ENCODE data around the gene ROS1.
"Not testable (repeated sequence)": the region's sequence is repeated elsewhere in the genome, so short reads cannot be mapped to it uniquely, and the experiment has no call there.

ROS1 gene

GRCh38 chr6:117267766-117268534 is 157.8 kb downstream of the ROS1 start:
- Histone ChIP-seq H3K9me3 (ENCODE audit: control insufficient read depth, low read length) (no peaks in the 10 kb centered on the region), H3K27ac (ENCODE audit: low read depth, low read length, severe bottlenecking) (no peak overlapping the region), H3K4me1 (ENCODE audit: control insufficient read depth, insufficient read depth, low read length, poor library complexity, severe bottlenecking) (peaks cover 6% of the 10 kb centered on the region), H3K36me3 (ENCODE audit: control insufficient read depth, insufficient read depth, low read length) (no peaks in the 10 kb centered on the region), H3K4me3 (ENCODE audit: extremely low read depth, insufficient read depth, low read length, poor library complexity, severe bottlenecking) (no peak overlapping the region)
- 13 to 27% methylated on average over 6 of the region's 11 CpGs for WGBS, 2 experiments (ENCODE audit: insufficient coverage in 2 of 2)

DNA sequence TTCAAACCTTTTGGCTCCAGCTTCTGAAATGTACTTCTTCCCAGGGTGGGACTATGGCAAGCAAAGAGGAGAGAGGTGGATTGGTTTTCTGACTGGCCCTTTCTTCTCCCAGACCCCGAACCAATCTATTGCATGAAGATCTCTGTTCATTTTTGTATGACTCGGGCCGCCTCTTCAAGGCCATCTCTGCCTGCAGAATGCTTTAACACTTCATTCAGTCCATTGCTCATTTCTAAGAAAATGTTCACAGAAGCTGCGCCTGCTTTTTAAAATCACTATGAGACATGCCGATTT is 158.7 kb downstream of the ROS1 start:
- H3K9me3 ChIP-seq (ENCODE audit: control insufficient read depth, low read length) = no peaks in the 10 kb centered on the region
- H3K4me3 ChIP-seq (ENCODE audit: extremely low read depth, insufficient read depth, low read length, poor library complexity, severe bottlenecking) = no peak overlapping the region
- no peak overlapping the region for H3K27ac ChIP-seq (ENCODE audit: low read depth, low read length, severe bottlenecking)
- no peaks in the 10 kb centered on the region for H3K36me3 ChIP-seq (ENCODE audit: control insufficient read depth, insufficient read depth, low read length)
- H3K4me1 ChIP-seq (ENCODE audit: control insufficient read depth, insufficient read depth, low read length, poor library complexity, severe bottlenecking) = peaks cover 6% of the 10 kb centered on the region
- 56 to 75% methylated on average over 2 to 3 of the region's 5 CpGs for WGBS, 2 experiments (ENCODE audit: insufficient coverage in 2 of 2)

DNA sequence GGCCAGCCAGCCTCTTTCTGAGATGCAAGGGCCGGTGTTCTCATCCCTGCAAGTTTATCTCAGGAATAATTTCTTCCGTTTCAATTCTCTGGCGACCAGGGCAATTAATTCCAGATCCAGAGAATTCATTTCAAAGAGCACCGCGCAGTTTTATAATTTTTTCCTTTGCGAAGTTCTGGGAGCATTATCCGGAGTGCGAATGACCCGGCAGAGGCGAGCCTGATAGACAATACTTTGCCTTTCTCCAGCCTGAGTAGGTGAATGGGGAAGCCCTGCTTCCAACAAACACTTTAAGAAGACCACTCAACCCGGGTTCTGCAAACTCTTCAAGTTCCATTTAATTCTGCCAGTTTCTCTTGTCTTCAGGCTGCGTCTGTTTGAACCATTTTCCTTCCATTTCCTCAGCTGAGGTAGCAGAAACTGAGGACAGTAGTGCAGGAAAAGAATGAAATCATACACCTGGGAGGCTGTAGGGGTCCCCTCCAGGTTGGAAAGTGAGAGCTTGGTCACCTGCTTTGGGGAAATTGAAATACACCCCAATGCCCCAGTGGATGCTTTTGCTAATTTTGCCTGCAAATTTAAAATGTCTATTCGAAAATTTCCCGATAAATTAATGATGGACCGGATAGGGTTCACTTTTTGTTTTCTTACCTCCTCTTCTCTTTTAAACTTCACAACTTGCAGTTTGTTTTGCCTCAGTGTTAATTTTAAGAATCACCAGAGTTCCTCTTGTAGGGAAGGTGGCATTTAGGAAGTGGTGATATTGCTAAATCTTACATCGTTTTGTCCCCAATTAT is 159.3 kb downstream of the ROS1 start:
- Histone ChIP-seq H3K4me3 (ENCODE audit: extremely low read depth, insufficient read depth, low read length, poor library complexity, severe bottlenecking) (peak overlapping the region; percentile 34), H3K36me3 (ENCODE audit: control insufficient read depth, insufficient read depth, low read length) (no peaks in the 10 kb centered on the region), H3K27ac (ENCODE audit: low read depth, low read length, severe bottlenecking) (no peak overlapping the region), H3K4me1 (ENCODE audit: control insufficient read depth, insufficient read depth, low read length, poor library complexity, severe bottlenecking) (peaks cover 6% of the 10 kb centered on the region), H3K9me3 (ENCODE audit: control insufficient read depth, low read length) (no peaks in the 10 kb centered on the region)
- 20 to 24% methylated on average over 11 to 12 of the region's 16 CpGs for WGBS, 2 experiments (ENCODE audit: insufficient coverage in 2 of 2)

- Histone ChIP-seq H3K4me1 (ENCODE audit: control insufficient read depth, insufficient read depth, low read length, poor library complexity, severe bottlenecking) (peaks cover 6% of the 10 kb centered on the region), H3K27ac (ENCODE audit: low read depth, low read length, severe bottlenecking) (no peak within 1 kb of the TSS), H3K36me3 (ENCODE audit: control insufficient read depth, insufficient read depth, low read length) (no peaks in the 10 kb centered on the region), H3K4me3 (ENCODE audit: extremely low read depth, insufficient read depth, low read length, poor library complexity, severe bottlenecking) (peak within 1 kb of the TSS; percentile 34), H3K9me3 (ENCODE audit: control insufficient read depth, low read length) (no peaks in the 10 kb centered on the region)
- 0 to 1% methylated on average over 42 to 43 of the region's 63 CpGs for WGBS, 2 experiments (ENCODE audit: insufficient coverage in 2 of 2)
Observed at GRCh38 chr6:117265410-117266256, 160.1 kb downstream of the ROS1 start, which contains the start of gene VGLL2. Gene VGLL2 (plus strand): TSS chr6:117265558. CDS start chr6:117265764, 206 bp downstream.

GRCh38 chr6:117264692-117265409 is 160.9 kb downstream of the ROS1 start:
- H3K27ac ChIP-seq (ENCODE audit: low read depth, low read length, severe bottlenecking) = no peak overlapping the region
- peak overlapping the region; percentile 34 for H3K4me3 ChIP-seq (ENCODE audit: extremely low read depth, insufficient read depth, low read length, poor library complexity, severe bottlenecking)
- no peaks in the 10 kb centered on the region for H3K9me3 ChIP-seq (ENCODE audit: control insufficient read depth, low read length)
- H3K4me1 ChIP-seq (ENCODE audit: control insufficient read depth, insufficient read depth, low read length, poor library complexity, severe bottlenecking) = peaks cover 2% of the 10 kb centered on the region
- H3K36me3 ChIP-seq (ENCODE audit: control insufficient read depth, insufficient read depth, low read length) = no peaks in the 10 kb centered on the region
- 2% methylated on average over 28 to 32 of the region's 39 CpGs for WGBS, 2 experiments (ENCODE audit: insufficient coverage in 2 of 2)

DNA sequence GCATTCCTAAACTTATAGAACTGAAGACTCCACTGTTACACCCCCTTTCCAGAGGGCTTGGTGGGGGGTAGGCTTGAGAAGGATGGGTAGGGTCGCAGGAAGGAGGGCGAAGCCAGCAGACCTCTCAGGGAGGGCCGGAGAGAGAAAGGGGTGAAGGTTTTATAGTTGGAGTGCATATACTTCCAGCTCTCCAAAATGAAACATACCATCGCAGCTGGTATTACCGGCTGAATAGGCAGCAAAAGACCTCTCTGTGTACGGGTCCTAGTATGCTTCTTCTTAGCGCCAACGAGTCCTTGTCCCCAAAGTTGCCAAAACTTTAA is 161.4 kb downstream of the ROS1 start:
- peak overlapping the region; percentile 34 for H3K4me3 ChIP-seq (ENCODE audit: extremely low read depth, insufficient read depth, low read length, poor library complexity, severe bottlenecking)
- no peaks in the 10 kb centered on the region for H3K36me3 ChIP-seq (ENCODE audit: control insufficient read depth, insufficient read depth, low read length)
- no peaks in the 10 kb centered on the region for H3K4me1 ChIP-seq (ENCODE audit: control insufficient read depth, insufficient read depth, low read length, poor library complexity, severe bottlenecking)
- 15 to 20% methylated on average over 5 to 7 of the region's 8 CpGs for WGBS, 2 experiments (ENCODE audit: insufficient coverage in 2 of 2)
- no peaks in the 10 kb centered on the region for H3K9me3 ChIP-seq (ENCODE audit: control insufficient read depth, low read length)
- H3K27ac ChIP-seq (ENCODE audit: low read depth, low read length, severe bottlenecking) = no peak overlapping the region

DNA sequence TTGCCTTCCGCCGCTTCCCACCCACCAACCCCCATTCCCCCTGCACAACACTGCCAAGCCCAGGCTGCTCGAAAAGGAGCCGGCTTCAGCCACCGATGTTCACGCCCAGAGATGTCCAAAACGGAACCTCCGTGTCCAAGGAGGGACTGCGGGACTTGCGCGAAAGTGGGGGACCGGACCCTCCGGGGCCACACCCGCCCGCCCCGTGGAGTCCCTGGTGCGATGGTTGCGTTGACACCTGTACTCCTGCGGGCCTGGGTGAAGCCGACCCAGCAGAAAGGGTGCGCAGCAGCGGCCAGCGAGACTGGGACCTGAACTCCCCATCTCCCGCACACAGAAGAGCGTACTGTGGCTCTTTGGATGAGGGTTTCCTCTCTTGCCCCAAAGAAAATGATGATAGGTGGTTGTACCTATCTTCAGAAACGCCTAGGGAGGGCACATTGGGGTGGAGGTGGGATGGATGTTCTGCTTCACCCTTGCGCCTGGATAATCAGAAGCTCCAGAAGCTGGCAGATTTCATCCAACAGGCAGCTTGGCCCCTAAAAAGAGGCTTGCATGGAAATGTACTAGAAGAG is 162.3 kb downstream of the ROS1 start:
- Histone ChIP-seq H3K4me1 (ENCODE audit: control insufficient read depth, insufficient read depth, low read length, poor library complexity, severe bottlenecking) (no peaks in the 10 kb centered on the region), H3K9me3 (ENCODE audit: control insufficient read depth, low read length) (no peaks in the 10 kb centered on the region), H3K4me3 (ENCODE audit: extremely low read depth, insufficient read depth, low read length, poor library complexity, severe bottlenecking) (no peak overlapping the region), H3K36me3 (ENCODE audit: control insufficient read depth, insufficient read depth, low read length) (no peaks in the 10 kb centered on the region), H3K27ac (ENCODE audit: low read depth, low read length, severe bottlenecking) (no peak overlapping the region)
- 88 to 93% methylated on average over 20 to 27 of the region's 27 CpGs for WGBS, 2 experiments (ENCODE audit: insufficient coverage in 2 of 2)

GRCh38 chr6:117262799-117263198 is 162.9 kb downstream of the ROS1 start:
- 40 to 90% methylated on average over 1 to 2 of the region's 8 CpGs for WGBS, 2 experiments (ENCODE audit: insufficient coverage in 2 of 2)
- Histone ChIP-seq H3K27ac (ENCODE audit: low read depth, low read length, severe bottlenecking) (no peak overlapping the region), H3K4me3 (ENCODE audit: extremely low read depth, insufficient read depth, low read length, poor library complexity, severe bottlenecking) (no peak overlapping the region), H3K4me1 (ENCODE audit: control insufficient read depth, insufficient read depth, low read length, poor library complexity, severe bottlenecking) (no peaks in the 10 kb centered on the region), H3K9me3 (ENCODE audit: control insufficient read depth, low read length) (no peaks in the 10 kb centered on the region), H3K36me3 (ENCODE audit: control insufficient read depth, insufficient read depth, low read length) (no peaks in the 10 kb centered on the region)

- Histone ChIP-seq H3K4me3 (ENCODE audit: extremely low read depth, insufficient read depth, low read length, poor library complexity, severe bottlenecking) (no peak overlapping the region), H3K36me3 (ENCODE audit: control insufficient read depth, insufficient read depth, low read length) (no peaks in the 10 kb centered on the region), H3K9me3 (ENCODE audit: control insufficient read depth, low read length) (no peaks in the 10 kb centered on the region), H3K27ac (ENCODE audit: low read depth, low read length, severe bottlenecking) (no peak overlapping the region), H3K4me1 (ENCODE audit: control insufficient read depth, insufficient read depth, low read length, poor library complexity, severe bottlenecking) (no peaks in the 10 kb centered on the region)
- WGBS, 2 experiments (ENCODE audit: insufficient coverage in 2 of 2) = no CpG with 5 or more reads among the region's 2 CpGs
Observed at GRCh38 chr6:117253785-117254184, 172.0 kb downstream of the ROS1 start.

DNA sequence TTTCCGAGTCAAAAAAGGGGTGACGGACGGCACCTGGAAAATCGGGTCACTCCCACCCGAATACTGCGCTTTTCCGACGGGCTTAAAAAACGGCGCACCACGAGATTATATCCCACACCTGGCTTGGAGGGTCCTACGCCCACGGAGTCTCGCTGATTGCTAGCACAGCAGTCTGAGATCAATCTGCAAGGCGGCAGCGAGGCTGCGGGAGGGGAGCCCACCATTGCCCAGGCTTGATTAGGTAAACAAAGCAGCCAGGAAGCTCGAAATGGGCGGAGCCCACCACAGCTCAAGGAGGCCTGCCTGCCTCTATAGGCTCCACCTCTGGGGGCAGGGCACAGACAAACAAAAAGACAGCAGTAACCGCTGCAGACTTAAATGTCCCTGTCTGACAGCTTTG is 180.8 kb downstream of the ROS1 start:
- H3K4me3 ChIP-seq (ENCODE audit: extremely low read depth, insufficient read depth, low read length, poor library complexity, severe bottlenecking); H3K27ac ChIP-seq (ENCODE audit: low read depth, low read length, severe bottlenecking); H3K9me3 ChIP-seq (ENCODE audit: control insufficient read depth, low read length); H3K36me3 ChIP-seq (ENCODE audit: control insufficient read depth, insufficient read depth, low read length); H3K4me1 ChIP-seq (ENCODE audit: control insufficient read depth, insufficient read depth, low read length, poor library complexity, severe bottlenecking): not testable (repeated sequence)
- WGBS, 2 experiments (ENCODE audit: insufficient coverage in 2 of 2) = 62 to 75% methylated on average over 6 to 7 of the region's 20 CpGs
